ENCODE data around the gene RNF169. TPM values are rescaled to one million over a fixed set of nuclear protein-coding genes. Genes with fewer than 3 reads are reported as not detected.

The RNF169 gene
- total RNA-seq, 4 donors from 2014 or later: 15.2 to 27.3 (median 20.4) TPM

GRCh38 chr11:74769055-74769707 lies 20.5 kb downstream of the RNF169 start:
- TF ChIP-seq CTCF (IDR thresholded peaks at IDR 0.05): no peak
- DNase-seq (ENCODE audit: low spot score) (no peak), ATAC-seq (ENCODE audit: low FRiP score) (no peak)

- no peak for DNase-seq (ENCODE audit: low spot score)
These were observed 21.8 kb downstream of the RNF169 start for GRCh38 chr11:74770456-74770855.

GRCh38 chr11:74771139-74771538 lies 22.5 kb downstream of the RNF169 start:
- DNase-seq (ENCODE audit: low spot score) (no peak), ATAC-seq (ENCODE audit: low FRiP score) (no peak)
- TF ChIP-seq CTCF (IDR thresholded peaks at IDR 0.05): no peak

More at GRCh38 chr11:74770456-74770855, 21.8 kb downstream of the RNF169 start:
- no peak for TF ChIP-seq CTCF (IDR thresholded peaks at IDR 0.05)
- no peak for ATAC-seq (ENCODE audit: low FRiP score)

GRCh38 chr11:74773476-74773875 lies 24.8 kb downstream of the RNF169 start:
- no peak for ATAC-seq (ENCODE audit: low FRiP score)
- DNase-seq (ENCODE audit: low spot score): no peak
- no peak for TF ChIP-seq CTCF (IDR thresholded peaks at IDR 0.05)

- ATAC-seq (ENCODE audit: low FRiP score) (no peak), DNase-seq (ENCODE audit: low spot score) (no peak)
- TF ChIP-seq CTCF (IDR thresholded peaks at IDR 0.05): no peak
These were observed 27.1 kb downstream of the RNF169 start for GRCh38 chr11:74775762-74776161.

- DNase-seq (ENCODE audit: low spot score) (no peak), ATAC-seq (ENCODE audit: low FRiP score) (no peak)
- no peak for TF ChIP-seq CTCF (IDR thresholded peaks at IDR 0.05)
These were observed 27.9 kb downstream of the RNF169 start for GRCh38 chr11:74776546-74776945.

GRCh38 chr11:74777038-74777437 lies 28.4 kb downstream of the RNF169 start:
- ATAC-seq (ENCODE audit: low FRiP score) (no peak), DNase-seq (ENCODE audit: low spot score) (no peak)
- no peak for TF ChIP-seq CTCF (IDR thresholded peaks at IDR 0.05)
